ENCODE measurements around the gene STIM1. TPM values are rescaled to one million over a fixed set of nuclear protein-coding genes. Genes with fewer than 3 reads are reported as not detected.

The STIM1 gene
- total RNA-seq, 1 experiment from 2014 or later = 93.6 TPM

GRCh38 chr11:4093519-4094347 lies 238.3 kb downstream of the STIM1 start:
- Histone ChIP-seq H3K27ac (ENCODE audit: low read length) (peak overlapping the region; percentile 96), H3K9me3 (ENCODE audit: control insufficient read depth, insufficient read depth, low read depth, low read length) (no peaks in the 10 kb centered on the region), H3K4me1 (ENCODE audit: control insufficient read depth, insufficient read depth, low read length) (peaks cover 3% of the 10 kb centered on the region; the same call in 1 of the 2 replicates), H3K36me3 (ENCODE audit: control insufficient read depth, insufficient read depth, low read length) (no peaks in the 10 kb centered on the region), H3K4me3 (ENCODE audit: low read depth in 2 of 2, low read length in 2 of 2) (peak overlapping the region; percentile 64 to 88), H3K27me3 (ENCODE audit: control insufficient read depth, insufficient read depth, low read length) (no peaks in the 10 kb centered on the region)
- DNase-seq (ENCODE audit: low read depth, low spot score) = no peak
- intact Hi-C loops (cut with micrococcal nuclease; ENCODE audit: unreplicated experiment) (no loop called here), in situ Hi-C loops (cut with HindIII; ENCODE audit: low pct_unique_long_range_greater_than_20kb, low sequenced_read_pairs) (no loop called here)
- no peak for TF ChIP-seq CTCF (IDR thresholded peaks at IDR 0.05)
- no peak; the same call in 1 of the 2 replicates for ATAC-seq
- BruUV-seq (replicated peaks) = TSS peak; percentile 93
- CTCF ChIA-PET = no interaction called here
- POLR2A ChIA-PET = interaction anchor here (0.6 kb wide), 1 partner anchor 21 kb away, joined by 11 read pairs; no protein-coding TSS in a partner anchor

GRCh38 chr11:4094348-4095291 lies 239.2 kb downstream of the STIM1 start, which contains the start of gene RRM1:
RRM1 (plus strand) TSS chr11:4094799; CDS start chr11:4095013, 214 bp downstream.
- Histone ChIP-seq H3K9me3 (ENCODE audit: control insufficient read depth, insufficient read depth, low read depth, low read length) (no peaks in the 10 kb centered on the region), H3K36me3 (ENCODE audit: control insufficient read depth, insufficient read depth, low read length) (no peaks in the 10 kb centered on the region), H3K27me3 (ENCODE audit: control insufficient read depth, insufficient read depth, low read length) (no peaks in the 10 kb centered on the region), H3K4me1 (ENCODE audit: control insufficient read depth, insufficient read depth, low read length) (peaks cover 3% of the 10 kb centered on the region; the same call in 1 of the 2 replicates), H3K27ac (ENCODE audit: low read length) (peak within 1 kb of the TSS; percentile 96), H3K4me3 (ENCODE audit: low read depth in 2 of 2, low read length in 2 of 2) (peak within 1 kb of the TSS; percentile 64 to 88)
- TF ChIP-seq TCF7L2 (IDR thresholded peaks at IDR 0.05; ENCODE audit: low read depth, low read length) (peak; percentile 77; the same call in 1 of the 2 replicates), SIN3A (IDR thresholded peaks at IDR 0.05; ENCODE audit: borderline replicate concordance, insufficient read depth, low read depth, low read length) (peak; percentile 98), CTCF (IDR thresholded peaks at IDR 0.05) (no peak), POLR2AphosphoS5 (IDR thresholded peaks at IDR 0.05; ENCODE audit: low read depth, low read length) (peak; percentile 95), REST (IDR thresholded peaks at IDR 0.05; ENCODE audit: insufficient read depth in 1 of 2, low read depth in 2 of 2, low read length in 1 of 2) (peak in 1 of 2 experiments; percentile 69; a peak in 1 of 4 replicates)
- ATAC-seq (peak; percentile 99), DNase-seq (ENCODE audit: low read depth, low spot score) (peak; percentile 89)
- ChIA-PET CTCF (interaction anchor here (1.3 kb wide), 1 partner anchor 245 kb away, joined by 3 read pairs; no protein-coding TSS in a partner anchor), POLR2A (interaction anchor here (0.6 kb wide), 1 partner anchor 21 kb away, joined by 11 read pairs; no protein-coding TSS in a partner anchor)
- intact Hi-C loops (cut with micrococcal nuclease; ENCODE audit: unreplicated experiment) = no loop called here
- no TSS peak for BruUV-seq (replicated peaks)
- in situ Hi-C loops (cut with HindIII; ENCODE audit: low pct_unique_long_range_greater_than_20kb, low sequenced_read_pairs) = no loop called here

All from Panc1 (cell line).